Left lung (tissue), 10 donors: ENCODE results near the gene TH. TPM values are rescaled to one million over a fixed set of nuclear protein-coding genes. Genes with fewer than 3 reads are reported as not detected.

ENCODE experiments used
- ATAC-seq: fragments of 200-7000 bp; cut with Tn5 transposase; one replicate; pipeline ENCODE4 v1.9.1; 2020; ENCODE audit warnings: moderate library complexity
- DNase-seq, 4 donors: peaks; one replicate each; pipeline ENCODE4 v3.0.0-alpha.2; 2013 to 2020
- H3K27ac ChIP-seq, 2 donors: fragments of 200-600 bp; sonication (generic) in 1 of 2; one replicate each; pipeline versions ENCODE4 v1.5.0 to v1.8.0; 2020 to 2021
- H3K27me3 ChIP-seq, 2 donors: fragments of 200-600 bp; sonication (generic) in 1 of 2; one replicate each; pipeline versions ENCODE4 v1.5.0 to v1.8.0; 2020 to 2021
- H3K36me3 ChIP-seq, 2 donors: fragments of 200-600 bp; sonication (generic) in 1 of 2; one replicate each; pipeline versions ENCODE4 v1.5.0 to v1.8.0; 2020 to 2021
- H3K4me1 ChIP-seq, 2 donors: fragments of 200-600 bp; one replicate each; pipeline ENCODE4 v1.8.0; 2021
- H3K4me3 ChIP-seq, 2 donors: fragments of 200-600 bp; sonication (generic) in 1 of 2; one replicate each; pipeline versions ENCODE4 v1.5.0 to v1.8.0; 2020 to 2021; ENCODE audit warnings: mild to moderate bottlenecking in 1 of 2
- H3K9me3 ChIP-seq, 2 donors: fragments of 200-600 bp; sonication (generic) in 1 of 2; one replicate each; pipeline versions ENCODE4 v1.5.0 to v1.8.0; 2020 to 2021
- CTCF ChIP-seq, 2 donors: fragments of 200-600 bp; sonication (generic) in 1 of 2; IDR thresholded peaks; one replicate each; pipeline versions ENCODE4 v1.5.0 to v1.8.0; 2021; ENCODE audit warnings: antibody characterized with exemption in 2 of 2
- intact Hi-C, 2 donors: fragments of 100-400 bp; cut with DNase I; formaldehyde crosslinking; loops; one replicate each; pipeline versions ENCODE4 v1.11.2 to v1.14.2; 2022
- polyA plus RNA-seq, 6 donors: library from polyadenylated mRNA; unstranded; fragments of 120-200 nt; gene quantifications; one replicate each; pipeline ENCODE4 v1.2.1, GENCODE V29; 2013; ENCODE audit not compliant: insufficient read length in 6 of 6
- total RNA-seq, 2 donors: library from RNA; stranded (reverse); fragmentation: NEBNext Ultra II Directional; extraction: Animal tissue kit (Norgen Biotek cat#: 25700); gene quantifications; one replicate each; pipeline ENCODE4 v1.2.1, GENCODE V29; 2021
- donor health status: DM: no; HTN: yes; CAD: no.
- donor health status: DM: no; HTN: no; CAD: no.

TH gene
- total and polyA plus RNA-seq, 8 donors: 0.18 to 1.4 (median 0.55) TPM

GRCh38 chr11:2121227-2122130 is 50.1 kb downstream of the TH start:
- Histone ChIP-seq H3K36me3 (no peaks in the 10 kb centered on the region), H3K27ac (no peak overlapping the region), H3K4me1 (no peaks in the 10 kb centered on the region), H3K27me3 (peaks cover 0 to 38% of the 10 kb centered on the region in 2 donors), H3K9me3 (peaks cover 0 to 9% of the 10 kb centered on the region in 2 donors), H3K4me3 (no peak overlapping the region)
- DNase-seq: peak in 1 of 4 donors; percentile 63
- no peak for ATAC-seq
- TF ChIP-seq CTCF (IDR thresholded peaks at IDR 0.05): no peak
- intact Hi-C loops: no loop called here

GRCh38 chr11:2120359-2121100 is 51.1 kb downstream of the TH start:
- Histone ChIP-seq H3K4me1 (no peaks in the 10 kb centered on the region), H3K27me3 (peaks cover 0 to 38% of the 10 kb centered on the region in 2 donors), H3K36me3 (no peaks in the 10 kb centered on the region), H3K9me3 (peaks cover 0 to 14% of the 10 kb centered on the region in 2 donors), H3K4me3 (no peak overlapping the region), H3K27ac (no peak overlapping the region)
- TF ChIP-seq CTCF (IDR thresholded peaks at IDR 0.05): no peak
- DNase-seq: peak in 1 of 4 donors; percentile 57
- ATAC-seq: no peak
- intact Hi-C loops: no loop called here

GRCh38 chr11:2118677-2119076 is 52.9 kb downstream of the TH start:
- TF ChIP-seq CTCF (IDR thresholded peaks at IDR 0.05): no peak

GRCh38 chr11:2116680-2117079 is 54.9 kb downstream of the TH start:
- no peak for TF ChIP-seq CTCF (IDR thresholded peaks at IDR 0.05)
- H3K36me3 ChIP-seq: no peaks in the 10 kb centered on the region
- H3K27me3 ChIP-seq: peaks cover 0 to 20% of the 10 kb centered on the region in 2 donors
- peaks cover 0 to 14% of the 10 kb centered on the region in 2 donors for H3K9me3 ChIP-seq
- no peak overlapping the region for H3K4me3 ChIP-seq
- no peak for DNase-seq
- intact Hi-C loops: no loop called here
- no peak for ATAC-seq
- H3K27ac ChIP-seq: no peak overlapping the region
- no peaks in the 10 kb centered on the region for H3K4me1 ChIP-seq

More at GRCh38 chr11:2118677-2119076, 52.9 kb downstream of the TH start:
- DNase-seq (no peak), ATAC-seq (no peak)
- Histone ChIP-seq H3K27ac (no peak overlapping the region), H3K27me3 (peaks cover 0 to 38% of the 10 kb centered on the region in 2 donors), H3K4me1 (no peaks in the 10 kb centered on the region), H3K4me3 (no peak overlapping the region), H3K9me3 (peaks cover 0 to 14% of the 10 kb centered on the region in 2 donors), H3K36me3 (no peaks in the 10 kb centered on the region)
- intact Hi-C loops: no loop called here

- Histone ChIP-seq H3K4me3 (no peak overlapping the region), H3K27me3 (peaks cover 0 to 6% of the 10 kb centered on the region in 2 donors), H3K9me3 (peaks cover 0 to 14% of the 10 kb centered on the region in 2 donors), H3K27ac (no peak overlapping the region), H3K36me3 (no peaks in the 10 kb centered on the region), H3K4me1 (no peaks in the 10 kb centered on the region)
- intact Hi-C loops: no loop called here
- ATAC-seq (no peak), DNase-seq (peak in 1 of 4 donors; percentile 57)
- no peak for TF ChIP-seq CTCF (IDR thresholded peaks at IDR 0.05)
Measured at GRCh38 chr11:2115308-2115707, 56.3 kb downstream of the TH start.
